PC-3 (cell line): ENCODE results near the gene B3GNT5. TPM values are rescaled to one million over a fixed set of nuclear protein-coding genes. Genes with fewer than 3 reads are reported as not detected.

ENCODE experiments used
- ATAC-seq: fragments of 200-7000 bp; cut with Tn5 transposase; 2 replicates; pipeline ENCODE4 v1.9.1; 2020; ENCODE audit warnings: mild to moderate bottlenecking, moderate library complexity
- BruUV-seq: library from RNA; stranded (reverse); fragments of 400-500 nt; replicated peaks from 2 replicates; lab custom pipeline; 2021; lab: Mats Ljungman, UMichigan
- CTCF ChIA-PET: fragments of 300-600 bp; sonication (Branson Sonifier 250); formaldehyde crosslinking; loops from one replicate; lab custom pipeline; 2022; ENCODE audit warnings: antibody characterized with exemption; lab: Charles Lee
- POLR2A ChIA-PET: fragments of 300-600 bp; sonication (Branson Sonifier 250); formaldehyde crosslinking; loops from one replicate; lab custom pipeline; 2022; ENCODE audit warnings: antibody characterized with exemption; ENCODE audit not compliant: unreplicated experiment; lab: Charles Lee
- DNase-seq: peaks from one replicate; pipeline ENCODE4 v3.0.0-alpha.2; 2015
- H2AFZ ChIP-seq: fragments of 300-600 bp; sonication (generic); 2 replicates; pipeline ENCODE4 v1.6.0; 2016; ENCODE audit warnings: antibody characterized with exemption, low read length
- H3F3A ChIP-seq: fragments of 300-600 bp; sonication (generic); one replicate; pipeline ENCODE4 v1.6.0; 2017; ENCODE audit warnings: antibody characterized with exemption, low read length, control low read depth, mild to moderate bottlenecking; ENCODE audit not compliant: unreplicated experiment
- H3K27ac ChIP-seq: fragments of 300-600 bp; sonication (generic); 2 replicates; pipeline ENCODE4 v1.5.1; 2016; ENCODE audit warnings: mild to moderate bottlenecking, low read length
- H3K27me3 ChIP-seq: fragments of 300-600 bp; sonication (generic); 2 replicates; pipeline ENCODE4 v1.6.1; 2016; ENCODE audit warnings: low read length, mixed read lengths
- H3K36me3 ChIP-seq: fragments of 300-600 bp; sonication (generic); 2 replicates; pipeline ENCODE4 v1.6.1; 2016; ENCODE audit warnings: low read depth, mixed run types, low read length, mixed read lengths
- H3K4me1 ChIP-seq: fragments of 300-600 bp; sonication (generic); 2 replicates; pipeline ENCODE4 v1.5.1; 2016; ENCODE audit warnings: low read length; ENCODE audit not compliant: insufficient read depth
- H3K4me2 ChIP-seq: fragments of 300-600 bp; sonication (generic); 2 replicates; pipeline ENCODE4 v1.6.0; 2016; ENCODE audit warnings: low read length
- H3K4me3 ChIP-seq: fragments of 300-600 bp; sonication (generic); 2 replicates; pipeline ENCODE4 v1.5.1; 2016; ENCODE audit warnings: mild to moderate bottlenecking, low read length, mixed read lengths
- H3K79me2 ChIP-seq: fragments of 300-600 bp; sonication (generic); 2 replicates; pipeline ENCODE4 v1.6.1; 2017; ENCODE audit warnings: low read length, mixed read lengths
- H3K9ac ChIP-seq: fragments of 300-600 bp; sonication (generic); 2 replicates; pipeline ENCODE4 v1.6.0; 2016; ENCODE audit warnings: mild to moderate bottlenecking, low read length
- H3K9me2 ChIP-seq: fragments of 300-600 bp; sonication (generic); replicated peaks from 2 replicates; pipeline ENCODE4 v1.6.1; 2016; ENCODE audit warnings: mixed run types, low read length, mixed read lengths
- H3K9me3 ChIP-seq: fragments of 300-600 bp; sonication (generic); 2 replicates; pipeline ENCODE4 v1.6.1; 2016; ENCODE audit warnings: low read length, mixed read lengths
- H4K20me1 ChIP-seq: fragments of 300-600 bp; sonication (generic); 2 replicates; pipeline ENCODE4 v1.6.1; 2016; ENCODE audit warnings: low read length, mixed read lengths
- CTCF ChIP-seq: fragments of 300-600 bp; sonication (generic); conservative IDR thresholded peaks from 2 replicates; pipeline ENCODE4 v1.5.1; 2017; ENCODE audit warnings: antibody characterized with exemption, low read depth, mild to moderate bottlenecking, low read length
- EZH2 ChIP-seq: fragments of 300-600 bp; sonication (generic); IDR thresholded peaks from one replicate; pipeline ENCODE4 v1.6.1; 2017; ENCODE audit warnings: antibody characterized with exemption, mild to moderate bottlenecking, low read length; ENCODE audit not compliant: unreplicated experiment
- EZH2phosphoT487 ChIP-seq: fragments of 300-600 bp; sonication (generic); IDR thresholded peaks from 2 replicates; pipeline ENCODE4 v1.6.1; 2018; ENCODE audit warnings: mild to moderate bottlenecking, antibody characterized with exemption, low read length, borderline replicate concordance
- intact Hi-C: fragments of 100-400 bp; cut with micrococcal nuclease; formaldehyde crosslinking; loops from 2 replicates; pipeline ENCODE4 v1.9.0; 2023
- total RNA-seq: library from RNA; depleted of rRNA; stranded (reverse); fragments of >200 nt; gene quantifications from 2 replicates; pipeline ENCODE4 v1.2.3, GENCODE V29; 2014; rRNA removed

The B3GNT5 gene
- total RNA-seq, 1 experiment from 2014 or later = 22.9 TPM

- Histone ChIP-seq H3K9ac (peak overlapping the region; percentile 16), H3K4me2 (peak overlapping the region; percentile 67), H3K27me3 (no peaks in the 10 kb centered on the region), H3F3A (no peaks in the 10 kb centered on the region), H3K27ac (peak overlapping the region; percentile 85), H3K9me3 (no peaks in the 10 kb centered on the region), H3K4me1 (peaks cover 42% of the 10 kb centered on the region), H3K79me2 (no peaks in the 10 kb centered on the region), H3K4me3 (no peak overlapping the region), H3K36me3 (no peaks in the 10 kb centered on the region), H2AFZ (no peak overlapping the region), H3K9me2 (no peaks in the 10 kb centered on the region), H4K20me1 (no peaks in the 10 kb centered on the region)
- intact Hi-C loops = loop anchor here (2.0 kb wide), 1 partner anchor 28 kb away; no protein-coding TSS in a partner anchor
- CTCF ChIA-PET = no interaction called here
- POLR2A ChIA-PET = no interaction called here
- TF ChIP-seq EZH2phosphoT487 (no peak), EZH2 (no peak), CTCF (no peak)
- DNase-seq (no peak), ATAC-seq (no peak)
- BruUV-seq = TSS peak; percentile 69
Observed at GRCh38 chr3:183318877-183319276, 65.8 kb downstream of the B3GNT5 start.

GRCh38 chr3:183319371-183319770, 66.3 kb downstream of the B3GNT5 start:
- Histone ChIP-seq H3K4me3 (no peak overlapping the region), H3F3A (no peaks in the 10 kb centered on the region), H3K36me3 (no peaks in the 10 kb centered on the region), H3K9me3 (no peaks in the 10 kb centered on the region), H3K4me2 (peak overlapping the region; percentile 67), H2AFZ (no peak overlapping the region), H3K4me1 (peaks cover 46% of the 10 kb centered on the region), H4K20me1 (no peaks in the 10 kb centered on the region), H3K9ac (no peak overlapping the region; the same call in 1 of the 2 replicates), H3K79me2 (no peaks in the 10 kb centered on the region), H3K27me3 (no peaks in the 10 kb centered on the region), H3K27ac (peak overlapping the region; percentile 85), H3K9me2 (no peaks in the 10 kb centered on the region)
- DNase-seq (no peak), ATAC-seq (no peak)
- ChIA-PET POLR2A (no interaction called here), CTCF (no interaction called here)
- intact Hi-C loops = loop anchor here (2.0 kb wide), 1 partner anchor 29 kb away; no protein-coding TSS in a partner anchor
- no peak for TF ChIP-seq EZH2
- no peak for TF ChIP-seq EZH2phosphoT487
- no peak for TF ChIP-seq CTCF
- BruUV-seq = no TSS peak

Other genes with a start within 250 kb of the B3GNT5 start
- 18.5 and 26.3 TPM in 2 replicates for gene MCCC1, start 153.8 kb upstream of the B3GNT5 start, total RNA-seq
- gene LAMP3, start 90.5 kb upstream of the B3GNT5 start, total RNA-seq = 2.8 and 3.2 TPM in 2 replicates
- gene MCF2L2, start 175.4 kb downstream of the B3GNT5 start, total RNA-seq = 3.6 and 3.9 TPM in 2 replicates